Measurements from ENCODE around the gene IFT88.

The IFT88 gene

GRCh38 chr13:20689291-20689690 is 122.3 kb downstream of the IFT88 start:
- H3K27me3 ChIP-seq (ENCODE audit: insufficient read depth, poor library complexity, severe bottlenecking) = no peaks in the 10 kb centered on the region
- TF ChIP-seq REST (IDR thresholded peaks at IDR 0.05; ENCODE audit: insufficient replicate concordance, low read depth) (no peak), GABPA (IDR thresholded peaks at IDR 0.05; ENCODE audit: low read depth) (no peak), POLR2AphosphoS5 (IDR thresholded peaks at IDR 0.05; ENCODE audit: low read depth) (no peak), SPI1 (IDR thresholded peaks at IDR 0.05; ENCODE audit: borderline replicate concordance, low read depth) (no peak), CTCF (IDR thresholded peaks at IDR 0.05; ENCODE audit: insufficient read depth, low read length) (no peak)
- no peak for DNase-seq (ENCODE audit: low read depth in 1 of 2, low spot score in 1 of 2)

GRCh38 chr13:20691616-20692015 is 124.7 kb downstream of the IFT88 start:
- DNase-seq (ENCODE audit: low read depth in 1 of 2, low spot score in 1 of 2) = no peak
- no peak overlapping the region for H3K27ac ChIP-seq (replicated peaks)
- H3K4me3 ChIP-seq (replicated peaks; ENCODE audit: insufficient read depth, low read length) = no peak overlapping the region
- no peak for TF ChIP-seq POLR2AphosphoS5 (IDR thresholded peaks at IDR 0.05; ENCODE audit: low read depth)
- no peaks in the 10 kb centered on the region for H3K27me3 ChIP-seq (ENCODE audit: insufficient read depth, poor library complexity, severe bottlenecking)

More at GRCh38 chr13:20689291-20689690, 122.3 kb downstream of the IFT88 start:
- no peak overlapping the region for H3K4me3 ChIP-seq (replicated peaks; ENCODE audit: insufficient read depth, low read length)
- H3K27ac ChIP-seq (replicated peaks) = no peak overlapping the region

- Histone ChIP-seq H3K27me3 (ENCODE audit: insufficient read depth, poor library complexity, severe bottlenecking) (no peaks in the 10 kb centered on the region), H3K4me3 (replicated peaks; ENCODE audit: insufficient read depth, low read length) (no peak overlapping the region), H3K27ac (replicated peaks) (no peak overlapping the region)
- DNase-seq (ENCODE audit: low read depth in 1 of 2, low spot score in 1 of 2) = peak in 1 of 2 experiments; percentile 21
- TF ChIP-seq SPI1 (IDR thresholded peaks at IDR 0.05; ENCODE audit: borderline replicate concordance, low read depth) (no peak), POLR2AphosphoS5 (IDR thresholded peaks at IDR 0.05; ENCODE audit: low read depth) (no peak), GABPA (IDR thresholded peaks at IDR 0.05; ENCODE audit: low read depth) (no peak), REST (IDR thresholded peaks at IDR 0.05; ENCODE audit: insufficient replicate concordance, low read depth) (no peak), CTCF (IDR thresholded peaks at IDR 0.05; ENCODE audit: insufficient read depth, low read length) (no peak)
These were observed 129.1 kb downstream of the IFT88 start for GRCh38 chr13:20696073-20696472.

- Histone ChIP-seq H3K4me3 (replicated peaks; ENCODE audit: insufficient read depth, low read length) (no peak overlapping the region), H3K27ac (replicated peaks) (no peak overlapping the region), H3K27me3 (ENCODE audit: insufficient read depth, poor library complexity, severe bottlenecking) (no peaks in the 10 kb centered on the region)
- DNase-seq (ENCODE audit: low read depth in 1 of 2, low spot score in 1 of 2) = no peak
- TF ChIP-seq CTCF (IDR thresholded peaks at IDR 0.05; ENCODE audit: insufficient read depth, low read length) (no peak), GABPA (IDR thresholded peaks at IDR 0.05; ENCODE audit: low read depth) (no peak), POLR2AphosphoS5 (IDR thresholded peaks at IDR 0.05; ENCODE audit: low read depth) (no peak), SPI1 (IDR thresholded peaks at IDR 0.05; ENCODE audit: borderline replicate concordance, low read depth) (no peak), REST (IDR thresholded peaks at IDR 0.05; ENCODE audit: insufficient replicate concordance, low read depth) (no peak)
These were observed 132.8 kb downstream of the IFT88 start for GRCh38 chr13:20699715-20700114.

Data from HL-60 (cell line).